Keratinocyte (primary cell): ENCODE data around the gene UBE2E1. TPM values are rescaled to one million over a fixed set of nuclear protein-coding genes. Genes with fewer than 3 reads are reported as not detected.

ENCODE experiments used
- DNase-seq: peaks from one replicate; pipeline ENCODE4 v3.0.0-alpha.2; 2011; ENCODE audit warnings: low read depth, missing footprints, low spot score
- FAIRE-seq: peaks from 2 replicates; lab custom pipeline; 2011; peaks lifted over from hg19 to GRCh38; lab: Jason Lieb, UNC
- H2AFZ ChIP-seq: 2 replicates; pipeline ENCODE4 v1.6.0; 2012; ENCODE audit warnings: low read length, control low read depth, inconsistent platforms; ENCODE audit not compliant: control insufficient read depth
- H3K27ac ChIP-seq: 2 replicates; pipeline ENCODE4 v1.5.1; 2011; ENCODE audit warnings: low read length; ENCODE audit not compliant: control insufficient read depth, insufficient read depth
- H3K27me3 ChIP-seq: 3 replicates; pipeline ENCODE4 v1.6.0; 2011; ENCODE audit warnings: low read length; ENCODE audit not compliant: control insufficient read depth, insufficient read depth; ENCODE audit errors: extremely low read depth
- H3K36me3 ChIP-seq, 2 experiments: 2 replicates in 1 of 2; 3 replicates in 1 of 2; pipeline ENCODE4 v1.5.1; 2011; ENCODE audit warnings: low read length in 2 of 2, mild to moderate bottlenecking in 1 of 2; ENCODE audit not compliant: control insufficient read depth in 2 of 2, insufficient read depth in 2 of 2; ENCODE audit errors: extremely low read depth in 1 of 2
- H3K4me1 ChIP-seq: 3 replicates; pipeline ENCODE4 v1.5.1; 2011; ENCODE audit warnings: low read length; ENCODE audit not compliant: control insufficient read depth, insufficient read depth; ENCODE audit errors: extremely low read depth
- H3K4me2 ChIP-seq: 3 replicates; pipeline ENCODE4 v1.6.0; 2011; ENCODE audit warnings: low read depth, low read length; ENCODE audit not compliant: control insufficient read depth, insufficient read depth; ENCODE audit errors: extremely low read depth
- H3K4me3 ChIP-seq, 3 experiments: fragments of 200-600 bp in 1 of 3; sonication (generic) in 1 of 3; 2 replicates in 2 of 3; 3 replicates in 1 of 3; pipeline ENCODE4 v1.5.1; 2011 to 2016; ENCODE audit warnings: low read length in 3 of 3, mild to moderate bottlenecking in 3 of 3, control low read depth in 2 of 3, inconsistent platforms in 1 of 3, low read depth in 1 of 3, mixed read lengths in 1 of 3, mixed run types in 1 of 3, moderate library complexity in 1 of 3; ENCODE audit not compliant: control insufficient read depth in 2 of 3, insufficient read depth in 2 of 3; ENCODE audit errors: extremely low read depth in 1 of 3
- H3K79me2 ChIP-seq: 2 replicates; pipeline ENCODE4 v1.6.0; 2012; ENCODE audit warnings: low read length; ENCODE audit not compliant: control insufficient read depth, insufficient read depth
- H3K9ac ChIP-seq: 3 replicates; pipeline ENCODE4 v1.6.0; 2011; ENCODE audit warnings: low read length; ENCODE audit not compliant: control insufficient read depth, insufficient read depth; ENCODE audit errors: extremely low read depth
- H3K9me1 ChIP-seq: 3 replicates; pipeline ENCODE4 v1.6.0; 2011; ENCODE audit warnings: low read length; ENCODE audit not compliant: control insufficient read depth, insufficient read depth; ENCODE audit errors: extremely low read depth
- H3K9me3 ChIP-seq: 2 replicates; pipeline ENCODE4 v1.5.1; 2012; ENCODE audit warnings: low read depth, low read length; ENCODE audit not compliant: control insufficient read depth
- H4K20me1 ChIP-seq: 3 replicates; pipeline ENCODE4 v1.6.0; 2011; ENCODE audit warnings: low read length; ENCODE audit not compliant: control insufficient read depth, insufficient read depth; ENCODE audit errors: extremely low read depth
- CTCF ChIP-seq, 3 experiments: IDR thresholded peaks in 1 of 3; conservative IDR thresholded peaks in 1 of 3; optimal IDR thresholded peaks in 1 of 3; 2 replicates in 2 of 3; 3 replicates in 1 of 3; pipeline versions ENCODE3 to v1.5.1; 2011; ENCODE audit warnings: low read length in 3 of 3, mild to moderate bottlenecking in 3 of 3, moderate library complexity in 2 of 3, control low read depth in 1 of 3, inconsistent platforms in 1 of 3; ENCODE audit not compliant: insufficient read depth in 2 of 3; ENCODE audit errors: extremely low read depth in 1 of 3
- EZH2 ChIP-seq: IDR thresholded peaks from one replicate; pipeline ENCODE4 v1.6.1; 2012; ENCODE audit warnings: inconsistent platforms, mild to moderate bottlenecking, low read length, moderate library complexity
- dilution Hi-C: fragments of 300-500 bp; cut with MboI; formaldehyde crosslinking; loops from one replicate; pipeline ENCODE4 v1.7.0; 2020; ENCODE audit warnings: low sequenced_read_pairs; ENCODE audit not compliant: extremely low pct_ligation_motif_present
- polyA plus RNA-seq, 5 experiments: library from polyadenylated mRNA; depleted of rRNA in 3 of 5; stranded (reverse) in 3 of 5; stranded (forward) in 1 of 5; unstranded in 1 of 5; fragments of >200 nt; gene quantifications; 1 replicate in 1 of 5; 2 replicates in 3 of 5; 3 replicates in 1 of 5; pipeline versions ENCODE4 v1.2.1 to v1.2.3, GENCODE V29; 2011 to 2012; ENCODE audit warnings: missing spikeins in 2 of 5, low read depth in 1 of 5, low replicate concordance in 1 of 5

UBE2E1 gene
- polyA plus RNA-seq, 1 donor (not counting 4 experiments of a cell fraction or from before 2014, with no cell fraction given) = 205 TPM

GRCh38 chr3:23937296-23937695 lies 131.5 kb downstream of the UBE2E1 start:
- no peak overlapping the region for H2AFZ ChIP-seq
- H3K9me1 ChIP-seq = no peaks in the 10 kb centered on the region
- no peak overlapping the region for H3K4me2 ChIP-seq
- no peaks in the 10 kb centered on the region for H3K9me3 ChIP-seq
- FAIRE-seq (no peak), DNase-seq (no peak)
- H3K9ac ChIP-seq = no peak overlapping the region
- dilution Hi-C loops = no loop called here
- H4K20me1 ChIP-seq = no peaks in the 10 kb centered on the region
- H3K27ac ChIP-seq = no peak overlapping the region
- no peak overlapping the region for H3K4me3 ChIP-seq
- H3K79me2 ChIP-seq = no peaks in the 10 kb centered on the region
- TF ChIP-seq EZH2 (no peak), CTCF (optimal IDR thresholded peaks at IDR 0.05 in 1 of 3, IDR thresholded peaks at IDR 0.05 in 1 of 3, conservative IDR thresholded peaks at IDR 0.05 in 1 of 3; ENCODE audit: extremely low read depth in 1 of 3, insufficient read depth in 2 of 3, low read length in 3 of 3) (no peak)
- H3K27me3 ChIP-seq = no peaks in the 10 kb centered on the region
- no peaks in the 10 kb centered on the region for H3K4me1 ChIP-seq
- no peaks in the 10 kb centered on the region for H3K36me3 ChIP-seq

GRCh38 chr3:23938688-23939087 lies 132.9 kb downstream of the UBE2E1 start:
- Histone ChIP-seq H3K4me2 (no peak overlapping the region), H3K79me2 (no peaks in the 10 kb centered on the region), H3K4me3 (no peak overlapping the region), H3K9me1 (no peaks in the 10 kb centered on the region), H4K20me1 (no peaks in the 10 kb centered on the region), H3K9me3 (no peaks in the 10 kb centered on the region), H3K27ac (no peak overlapping the region), H3K27me3 (no peaks in the 10 kb centered on the region), H3K9ac (no peak overlapping the region), H3K4me1 (no peaks in the 10 kb centered on the region), H3K36me3 (no peaks in the 10 kb centered on the region), H2AFZ (no peak overlapping the region)
- FAIRE-seq = no peak
- TF ChIP-seq EZH2 (no peak), CTCF (optimal IDR thresholded peaks at IDR 0.05 in 1 of 3, IDR thresholded peaks at IDR 0.05 in 1 of 3, conservative IDR thresholded peaks at IDR 0.05 in 1 of 3; ENCODE audit: extremely low read depth in 1 of 3, insufficient read depth in 2 of 3, low read length in 3 of 3) (no peak)
- dilution Hi-C loops = no loop called here
- DNase-seq = no peak
